HG02852 (cell line): ENCODE measurements around the gene RAPGEF4.
"Not testable (repeated sequence)": the region's sequence is repeated elsewhere in the genome, so short reads cannot be mapped to it uniquely, and the experiment has no call there.

Source experiments
- ATAC-seq: cut with Tn5 transposase; IDR thresholded peaks from one replicate; pipeline ENCODE4 v1.9.1; 2021; ENCODE audit warnings: mild to moderate bottlenecking, moderate library complexity; ENCODE audit not compliant: unreplicated experiment

Gene RAPGEF4

GRCh38 chr2:172725746-172726145, 9.9 kb upstream of the RAPGEF4 start:
- ATAC-seq, result no peak

- no peak for ATAC-seq
Measured at GRCh38 chr2:172726172-172726735, 9.4 kb upstream of the RAPGEF4 start.

- no peak for ATAC-seq
Measured at GRCh38 chr2:172730411-172730810, 5.2 kb upstream of the RAPGEF4 start.

- ATAC-seq, result no peak
Measured at GRCh38 chr2:172734711-172735581, 699 bp upstream of the RAPGEF4 start.

DNA sequence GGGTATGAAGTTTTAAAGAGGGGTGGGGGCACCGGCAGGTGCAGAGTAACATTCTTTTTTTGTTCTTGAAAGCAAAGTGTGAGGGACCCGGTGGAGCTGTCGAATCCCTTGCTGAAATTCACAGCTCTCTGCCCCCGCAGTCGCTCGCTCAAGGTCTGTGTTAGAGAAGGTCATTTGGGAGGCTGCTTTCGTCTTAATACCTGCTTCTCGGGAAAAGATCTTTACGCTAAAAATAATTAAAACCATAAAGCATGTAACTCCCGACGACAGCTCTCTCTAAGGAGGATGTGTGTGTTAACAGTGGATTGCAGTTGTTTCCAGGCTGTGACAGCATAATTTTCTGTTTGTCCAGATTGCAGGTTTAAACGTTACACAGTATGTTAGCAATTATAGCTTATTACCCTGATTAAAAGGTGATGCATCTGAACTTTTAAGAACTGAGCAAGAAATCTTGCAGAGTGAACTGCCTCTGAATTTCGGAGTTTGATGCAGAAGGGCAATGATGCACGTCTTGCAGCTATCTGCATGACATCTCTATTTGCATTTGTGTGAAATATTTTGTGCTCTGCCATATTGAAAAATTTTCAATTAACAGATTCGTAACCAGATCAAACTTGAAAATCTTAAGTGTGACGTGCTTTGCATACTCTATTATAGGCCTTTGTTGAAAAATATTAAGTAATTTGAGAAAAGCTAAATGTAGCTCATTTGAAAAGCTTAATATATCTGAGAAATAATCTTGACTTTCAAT, 954 bp downstream of the RAPGEF4 start:
- no peak for ATAC-seq

DNA sequence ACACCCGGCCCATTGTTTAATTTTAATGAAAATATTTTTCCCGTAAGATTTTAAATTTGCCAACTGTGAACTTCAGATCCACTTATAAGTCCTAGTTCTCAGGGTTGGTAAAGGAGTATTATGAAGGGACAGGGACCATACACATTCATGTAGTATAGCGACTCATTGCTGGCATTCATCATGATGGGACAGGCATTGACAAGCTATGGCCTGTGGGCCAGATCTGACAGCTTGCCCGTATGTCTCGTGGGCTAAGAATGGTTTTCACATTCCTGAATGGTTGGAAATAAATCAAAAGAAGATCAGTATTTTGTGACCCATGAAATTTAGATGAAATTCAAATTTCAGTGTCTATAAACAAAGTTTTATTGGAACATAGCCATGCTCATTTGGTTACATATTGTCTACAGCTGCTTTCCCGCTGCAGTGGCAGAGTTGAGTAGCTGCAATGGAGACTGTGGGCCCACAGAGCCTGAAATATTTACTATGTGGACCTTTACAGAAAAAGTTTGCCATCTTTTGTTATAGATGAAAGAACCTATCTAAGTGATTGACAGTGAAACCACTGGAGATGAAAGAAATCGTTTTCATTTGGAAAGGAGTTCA, 4.1 kb downstream of the RAPGEF4 start:
- ATAC-seq, result no peak

- ATAC-seq, result no peak
Measured at GRCh38 chr2:172740856-172741255, 5.2 kb downstream of the RAPGEF4 start.

GRCh38 chr2:172742931-172743540, 7.4 kb downstream of the RAPGEF4 start:
- no peak for ATAC-seq

- ATAC-seq, result no peak
Measured at GRCh38 chr2:172743898-172744297, 8.3 kb downstream of the RAPGEF4 start.

- no peak for ATAC-seq
Measured at GRCh38 chr2:172745636-172746035, 10.0 kb downstream of the RAPGEF4 start.

DNA sequence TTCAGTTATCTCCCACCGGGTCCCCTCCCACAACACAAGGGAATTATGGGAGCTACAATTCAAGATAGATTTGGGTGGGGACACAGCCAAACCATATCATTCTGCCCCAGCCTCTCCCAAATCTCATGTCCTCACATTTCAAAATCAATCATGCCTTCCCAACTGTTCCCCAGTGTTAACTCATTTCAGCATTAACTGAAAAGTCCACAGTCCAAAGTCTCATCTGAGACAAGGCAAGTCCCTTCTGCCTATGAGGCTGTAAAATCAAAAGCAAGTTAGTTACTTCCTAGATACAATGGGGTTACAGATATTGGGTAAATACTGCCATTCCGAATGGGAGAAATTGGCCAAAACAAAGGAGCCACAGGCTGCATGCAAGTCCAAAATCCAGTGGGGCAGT, 12.9 kb downstream of the RAPGEF4 start:
- not testable (repeated sequence) for ATAC-seq

DNA sequence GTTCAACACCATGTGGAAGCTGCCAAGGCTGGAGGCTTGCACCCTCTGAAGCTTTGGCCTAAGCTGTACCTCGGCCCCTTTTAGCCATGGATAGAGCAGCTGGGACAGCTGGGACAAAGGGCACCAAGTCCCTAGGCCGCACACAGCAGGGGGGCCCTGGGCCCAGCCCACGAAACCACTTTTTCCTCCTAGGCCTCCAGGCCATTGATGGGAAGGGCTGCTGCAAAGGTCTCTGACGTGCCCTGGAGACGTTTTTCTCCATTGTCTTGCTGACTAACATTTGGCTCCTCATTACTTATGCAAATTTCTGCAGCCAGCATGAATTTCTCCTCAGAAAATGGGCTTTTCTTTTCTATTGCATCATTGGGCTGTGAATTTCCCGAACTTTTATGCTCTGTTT, 13.7 kb downstream of the RAPGEF4 start:
- ATAC-seq, result no peak

GRCh38 chr2:172751564-172751963, 15.9 kb downstream of the RAPGEF4 start:
- no peak for ATAC-seq

DNA sequence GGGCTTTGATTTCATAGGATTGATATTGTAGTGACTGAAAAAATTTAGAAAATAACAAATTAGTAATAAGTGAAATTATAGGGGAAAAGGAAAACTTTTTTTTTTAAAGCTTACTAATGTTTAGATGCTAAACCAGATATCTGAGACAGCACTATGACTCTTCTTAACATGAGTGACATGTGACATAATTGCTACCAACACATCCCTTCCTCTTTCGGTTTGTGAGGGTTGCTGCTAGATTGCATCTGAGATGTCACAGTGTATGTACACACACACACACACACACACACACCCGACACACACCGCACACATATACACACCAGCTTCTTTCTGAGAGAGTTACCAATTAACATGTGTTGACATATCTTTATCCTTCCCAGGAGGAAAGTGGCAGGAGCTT, 18.0 kb downstream of the RAPGEF4 start:
- no peak for ATAC-seq

DNA sequence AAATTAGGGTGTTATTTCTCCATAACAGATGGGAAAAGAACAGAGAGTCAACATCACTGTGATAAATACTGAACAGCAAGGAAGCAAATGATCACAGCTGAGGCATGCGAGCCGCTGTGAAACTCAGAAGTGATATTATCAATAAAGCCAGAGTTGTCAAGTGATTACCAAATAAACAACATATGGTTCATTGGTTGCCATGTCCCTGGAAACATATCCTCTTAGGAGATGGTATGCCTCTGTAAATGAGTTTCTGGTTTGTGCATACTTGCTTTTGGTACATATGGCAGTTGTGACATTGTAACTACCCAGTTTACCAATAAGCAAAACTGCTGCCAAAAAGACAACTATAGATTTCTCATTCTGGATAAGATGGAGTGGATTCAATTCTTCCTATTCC, 23.8 kb downstream of the RAPGEF4 start:
- ATAC-seq, result no peak

GRCh38 chr2:172761306-172761705, 25.7 kb downstream of the RAPGEF4 start:
- ATAC-seq, result no peak

DNA sequence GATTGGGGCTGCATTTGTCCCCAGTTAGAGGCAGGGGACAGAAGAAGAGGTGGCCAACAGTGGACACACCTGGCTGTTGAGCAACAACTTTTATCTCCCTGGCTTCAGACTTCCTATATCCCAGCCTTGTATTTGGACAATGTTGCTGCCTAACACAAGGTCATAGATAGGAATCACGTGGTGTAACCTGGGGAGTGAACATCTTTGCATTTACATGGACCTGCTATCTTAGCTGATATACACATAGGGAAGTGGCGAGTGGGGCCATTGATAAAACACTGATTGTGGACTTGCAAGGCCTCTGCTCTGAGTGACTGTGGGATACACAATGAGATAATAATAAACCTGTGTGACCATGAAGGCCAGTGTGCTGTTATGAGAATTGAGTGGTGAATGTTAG, 26.9 kb downstream of the RAPGEF4 start:
- ATAC-seq, result no peak

DNA sequence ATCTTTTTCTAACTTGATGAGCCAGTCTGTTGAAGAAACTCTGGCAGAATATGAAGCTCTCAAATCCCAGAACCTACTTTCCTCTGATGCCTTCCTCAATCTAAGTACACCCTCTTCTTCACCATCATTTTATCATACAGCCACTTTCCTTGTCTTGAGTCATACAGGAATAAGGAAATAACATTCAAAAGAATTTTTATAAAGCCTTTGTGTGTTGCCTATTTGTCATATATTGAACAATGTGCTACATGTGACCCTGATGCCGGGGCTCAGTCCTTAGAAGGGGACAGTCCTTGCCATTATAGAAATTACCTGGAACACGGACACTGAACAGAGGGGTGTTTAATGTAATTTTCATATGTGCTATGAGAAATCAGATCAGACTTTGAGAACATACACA, 27.4 kb downstream of the RAPGEF4 start:
- ATAC-seq, result no peak

GRCh38 chr2:172765662-172766061, 30.0 kb downstream of the RAPGEF4 start:
- no peak for ATAC-seq

- no peak for ATAC-seq
Measured at GRCh38 chr2:172768401-172768800, 32.8 kb downstream of the RAPGEF4 start.

DNA sequence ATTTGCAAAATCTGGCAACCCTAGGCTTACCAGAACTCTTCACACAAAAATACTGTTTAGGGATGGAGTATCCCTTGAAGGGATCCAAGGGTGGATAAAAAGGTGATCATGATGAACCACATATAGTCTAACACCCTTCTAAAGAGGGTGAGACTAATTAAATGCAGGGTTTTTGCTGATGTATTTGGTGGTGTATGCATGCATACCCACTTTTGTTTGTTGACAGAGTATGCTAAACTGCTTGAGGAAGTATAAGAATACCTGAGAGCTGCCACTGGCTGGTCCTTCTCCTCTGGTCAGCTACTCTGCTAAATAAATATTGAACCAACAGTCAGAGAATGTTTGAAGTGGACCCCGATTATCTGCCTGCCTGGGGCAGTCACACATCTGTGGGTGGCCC, 34.2 kb downstream of the RAPGEF4 start:
- no peak for ATAC-seq
